HG03045 (cell line): ENCODE data around the gene CYP2U1.
"Not testable (repeated sequence)": the region's sequence is repeated elsewhere in the genome, so short reads cannot be mapped to it uniquely, and the experiment has no call there.

Source experiments
- ATAC-seq: cut with Tn5 transposase; IDR thresholded peaks from one replicate; pipeline ENCODE4 v1.9.1; 2021; ENCODE audit warnings: mild to moderate bottlenecking, moderate library complexity; ENCODE audit not compliant: unreplicated experiment

CYP2U1 gene

DNA sequence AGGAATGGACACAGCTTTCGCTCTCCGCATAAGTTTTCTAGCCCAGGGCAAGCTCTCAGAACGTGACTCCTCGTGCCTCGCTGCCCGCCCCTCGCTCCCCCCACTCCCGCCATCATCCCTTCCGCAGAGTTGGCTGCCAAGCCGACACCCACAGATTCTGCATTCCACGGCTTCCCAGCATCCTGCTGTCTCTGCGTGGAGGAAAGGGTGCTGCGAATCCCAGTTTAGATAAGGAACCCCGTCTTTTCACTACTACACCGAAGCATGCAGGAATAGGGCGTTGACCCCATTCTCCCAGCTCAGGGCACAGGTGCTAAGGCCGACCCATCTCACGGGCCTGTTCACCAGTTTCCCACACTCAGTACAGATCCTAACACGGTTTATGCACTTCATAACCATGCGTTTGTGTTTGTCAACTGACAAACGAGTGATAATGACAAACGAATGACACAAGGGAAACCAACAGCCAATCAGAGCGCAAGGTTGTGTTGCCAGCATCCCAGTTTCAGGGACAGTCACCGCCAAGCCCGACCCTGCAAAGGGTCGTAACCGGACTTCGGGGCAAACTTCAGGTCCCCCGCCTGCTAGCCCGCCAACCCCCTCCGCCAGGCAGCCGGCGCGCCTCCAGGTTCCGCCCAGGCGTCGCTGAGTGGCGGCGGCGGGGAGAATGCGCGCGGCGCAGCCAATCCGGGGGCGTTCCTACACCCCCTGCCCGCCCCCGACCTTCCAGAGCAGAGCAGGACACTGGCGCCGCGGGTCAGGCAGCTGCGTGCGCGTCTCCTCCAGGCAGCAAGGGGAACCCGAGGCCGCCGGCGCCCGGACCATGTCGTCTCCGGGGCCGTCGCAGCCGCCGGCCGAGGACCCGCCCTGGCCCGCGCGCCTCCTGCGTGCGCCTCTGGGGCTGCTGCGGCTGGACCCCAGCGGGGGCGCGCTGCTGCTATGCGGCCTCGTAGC is at the start of gene CYP2U1:
Gene CYP2U1, plus strand, starts transcription at position 729 of the 954 bp plus-strand sequence. Its CDS starts 95 bp downstream, at position 824.
- peak; percentile 94 for ATAC-seq

DNA sequence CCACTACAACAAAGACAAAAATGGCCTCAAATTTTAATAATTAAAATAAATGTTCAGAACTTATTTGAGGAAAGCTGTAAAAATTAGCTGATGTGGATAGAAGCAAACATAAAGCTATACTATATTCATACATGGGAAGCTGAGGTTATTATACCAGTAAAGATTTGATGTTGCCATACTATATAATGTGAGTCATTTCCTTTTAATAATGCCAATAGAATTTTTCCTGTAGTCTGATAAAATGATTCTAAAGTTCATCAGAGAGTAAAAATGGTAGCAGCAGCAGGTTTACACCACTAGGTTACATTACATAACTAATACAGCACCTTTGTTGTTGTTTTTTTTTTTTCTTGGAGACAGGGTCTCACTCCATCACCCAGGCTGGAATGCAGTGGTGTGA is 45.5 kb upstream of the CYP2U1 start:
- no peak for ATAC-seq

DNA sequence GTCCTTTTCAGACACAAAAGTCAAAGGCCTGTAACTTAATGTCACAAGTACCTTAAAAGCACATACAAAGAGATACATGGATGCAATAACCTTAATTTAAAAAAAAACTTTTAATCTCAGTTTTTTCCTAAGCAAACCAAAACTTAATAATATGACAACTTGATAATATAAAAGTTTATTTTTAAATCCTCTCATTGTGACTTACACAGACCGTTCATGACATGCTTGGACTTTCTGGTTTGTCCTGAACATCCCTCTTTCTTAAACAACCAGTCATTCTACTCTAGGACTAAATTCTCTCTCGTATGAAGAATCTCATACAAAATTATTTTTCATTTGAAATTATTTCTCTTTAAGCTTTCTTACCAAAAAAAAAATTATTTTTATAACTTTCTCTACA is 43.1 kb upstream of the CYP2U1 start:
- no peak for ATAC-seq

DNA sequence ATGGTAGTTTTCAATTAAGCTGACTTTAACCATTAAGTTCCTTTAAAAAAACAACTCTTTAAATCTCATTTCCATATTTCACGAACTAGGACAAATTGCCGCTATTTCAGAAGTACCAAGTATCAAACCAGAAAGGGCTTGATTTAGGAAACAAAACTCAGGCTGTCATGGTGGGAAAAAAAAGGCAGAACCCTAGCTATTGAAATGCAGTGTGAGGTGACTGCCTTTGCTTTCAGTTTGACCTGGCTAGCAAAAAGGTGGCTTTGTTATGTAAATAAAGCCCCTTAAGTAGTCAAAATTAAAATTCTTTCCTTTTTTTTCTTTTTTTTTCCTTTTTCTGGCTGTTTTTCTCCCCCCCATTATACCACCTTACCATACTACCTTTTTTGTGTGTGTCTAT is 40.6 kb upstream of the CYP2U1 start:
- ATAC-seq, result no peak

GRCh38 chr4:107891299-107891698 is 40.0 kb upstream of the CYP2U1 start:
- no peak for ATAC-seq

GRCh38 chr4:107893171-107894137 is 37.9 kb upstream of the CYP2U1 start:
- ATAC-seq, result no peak

GRCh38 chr4:107894138-107894603 is 37.2 kb upstream of the CYP2U1 start:
- ATAC-seq, result no peak

- ATAC-seq, result no peak
These were observed 35.1 kb upstream of the CYP2U1 start for GRCh38 chr4:107896158-107896645.

DNA sequence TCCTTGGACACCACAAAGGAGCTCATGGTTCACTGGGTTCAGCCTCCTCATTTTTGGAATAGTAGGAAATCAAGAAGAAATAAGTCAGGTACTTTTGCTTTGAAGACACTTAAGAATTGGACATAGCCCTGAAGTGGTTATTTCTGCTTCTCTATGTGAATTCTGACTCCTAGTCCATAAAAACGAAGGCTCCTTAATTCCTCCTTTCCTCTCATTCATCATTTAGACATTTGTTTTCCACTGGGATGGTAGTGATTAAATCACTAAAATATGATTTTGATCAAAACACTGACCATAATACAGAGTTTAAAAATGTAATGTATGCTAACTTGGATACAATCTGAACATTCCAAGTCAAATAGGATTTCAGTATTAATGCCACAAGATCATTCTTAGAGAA is 34.7 kb upstream of the CYP2U1 start:
- ATAC-seq, result no peak

DNA sequence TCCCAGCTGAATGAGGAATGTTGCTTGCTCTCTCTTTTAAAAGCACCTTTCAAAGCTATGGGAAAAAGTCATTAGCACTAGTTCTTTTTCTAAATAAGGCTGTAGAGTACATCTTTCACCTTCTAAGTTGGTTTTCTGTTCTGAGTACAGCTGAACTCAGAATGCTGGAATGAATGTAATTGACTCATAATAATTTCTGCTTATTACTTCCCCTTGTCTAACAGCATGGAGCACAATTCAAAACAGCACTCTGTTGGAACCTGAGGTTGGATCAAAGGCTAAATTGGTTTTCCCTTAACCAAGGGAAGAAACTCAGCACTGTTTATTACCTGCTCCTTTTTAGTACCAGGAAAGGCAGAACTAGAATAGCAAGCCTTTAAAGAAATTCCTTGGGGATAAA is 33.5 kb upstream of the CYP2U1 start:
- no peak for ATAC-seq

GRCh38 chr4:107900067-107900466 is 31.3 kb upstream of the CYP2U1 start:
- no peak for ATAC-seq

GRCh38 chr4:107900508-107900907 is 30.8 kb upstream of the CYP2U1 start:
- ATAC-seq, result no peak

GRCh38 chr4:107901213-107901934 is 30.0 kb upstream of the CYP2U1 start:
- no peak for ATAC-seq

- ATAC-seq, result no peak
These were observed 28.6 kb upstream of the CYP2U1 start for GRCh38 chr4:107902715-107903114.

- not testable (repeated sequence) for ATAC-seq
These were observed 26.3 kb upstream of the CYP2U1 start for GRCh38 chr4:107905082-107905481.

DNA sequence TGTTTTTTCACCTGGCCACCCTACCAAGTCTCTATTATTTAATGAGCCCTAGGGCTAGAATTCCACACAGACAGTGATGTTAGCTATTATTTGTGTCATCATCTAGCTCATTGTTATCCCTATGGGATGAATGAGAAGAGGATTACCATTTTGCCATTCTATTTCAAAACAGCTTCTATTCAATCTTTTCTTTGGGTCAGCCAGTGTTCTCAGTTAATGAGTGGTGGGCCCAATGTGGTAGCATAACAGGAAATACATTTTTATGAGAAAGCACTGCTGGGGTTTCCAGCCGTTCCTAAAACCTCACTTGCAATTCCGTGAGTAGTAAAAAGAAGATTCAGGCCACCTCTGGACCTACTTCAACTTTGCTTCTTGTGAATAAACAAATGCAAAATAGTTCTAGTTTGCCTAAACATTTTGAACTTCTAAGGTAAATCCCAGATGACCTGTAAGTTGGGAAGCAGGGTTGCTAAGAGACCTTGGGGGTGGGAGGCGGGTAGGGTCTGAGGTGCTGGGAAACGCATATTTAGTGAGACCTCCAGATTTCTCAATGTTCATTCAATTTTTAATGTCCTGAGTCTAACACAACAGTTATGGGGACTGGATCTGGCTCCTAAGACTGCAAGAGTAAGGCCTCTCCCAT is 24.8 kb upstream of the CYP2U1 start:
- no peak for ATAC-seq

GRCh38 chr4:107908377-107908776 is 23.0 kb upstream of the CYP2U1 start:
- no peak for ATAC-seq

- peak; percentile 76 for ATAC-seq
These were observed 18.0 kb upstream of the CYP2U1 start for GRCh38 chr4:107913283-107913899.

- no peak for ATAC-seq
These were observed 16.1 kb upstream of the CYP2U1 start for GRCh38 chr4:107915220-107915619.

DNA sequence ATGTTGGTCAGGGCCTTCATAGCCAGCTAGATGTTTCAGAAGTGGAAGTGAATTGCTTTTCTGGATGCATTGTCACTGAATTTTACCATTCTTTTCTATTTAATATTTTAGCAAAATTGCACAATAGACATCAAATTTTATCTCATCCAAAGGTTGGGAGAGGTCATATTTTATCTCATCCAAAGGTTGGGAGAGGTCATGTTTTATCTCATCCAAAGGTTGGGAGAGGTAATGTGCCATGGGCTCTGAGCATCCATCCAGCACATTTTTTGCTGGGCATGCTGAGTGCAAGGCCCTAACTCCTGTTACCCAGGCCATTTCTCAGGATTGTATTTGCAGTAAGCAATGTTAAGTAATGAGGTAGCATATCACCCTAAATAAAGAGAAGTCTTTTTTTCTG is 14.7 kb upstream of the CYP2U1 start:
- no peak for ATAC-seq
